ENCODE data around the gene GSK3A. TPM values are rescaled to one million over a fixed set of nuclear protein-coding genes. Genes with fewer than 3 reads are reported as not detected.

GSK3A gene
- total RNA-seq, 1 experiment from 2014 or later = 58.8 TPM

- no TSS peak for BruUV-seq (replicated peaks)
- peaks cover 19% of the 10 kb centered on the region for H3K4me1 Mint-ChIP-seq (ENCODE audit: low read depth, unreplicated experiment)
- H3K36me3 Mint-ChIP-seq (ENCODE audit: insufficient read depth, unreplicated experiment) = peaks cover 69% of the 10 kb centered on the region
Observed at GRCh38 chr19:42289556-42290041, 47.2 kb upstream of the GSK3A start.

GRCh38 chr19:42288881-42289555, 46.6 kb upstream of the GSK3A start:
- Mint-ChIP-seq H3K4me3 (ENCODE audit: low read depth, unreplicated experiment) (no peak overlapping the region), H3K27me3 (ENCODE audit: unreplicated experiment) (no peaks in the 10 kb centered on the region), H3K4me1 (ENCODE audit: low read depth, unreplicated experiment) (peaks cover 22% of the 10 kb centered on the region), H3K27ac (ENCODE audit: unreplicated experiment) (no peak overlapping the region), H3K9me3 (ENCODE audit: low read depth, unreplicated experiment) (no peaks in the 10 kb centered on the region), H3K36me3 (ENCODE audit: insufficient read depth, unreplicated experiment) (peaks cover 66% of the 10 kb centered on the region)
- intact Hi-C loops (cut with micrococcal nuclease; ENCODE audit: unreplicated experiment) = loop anchor here (10.0 kb wide), 1 partner anchor 164 kb away; no protein-coding TSS in a partner anchor
- CTCF ChIA-PET = no interaction called here
- BruUV-seq (replicated peaks) = no TSS peak
- no peak for DNase-seq
- no peak for TF ChIP-seq CTCF (IDR thresholded peaks at IDR 0.05; ENCODE audit: unreplicated experiment)

More at GRCh38 chr19:42289556-42290041, 47.2 kb upstream of the GSK3A start:
- Mint-ChIP-seq H3K4me3 (ENCODE audit: low read depth, unreplicated experiment) (no peak overlapping the region), H3K9me3 (ENCODE audit: low read depth, unreplicated experiment) (no peaks in the 10 kb centered on the region), H3K27me3 (ENCODE audit: unreplicated experiment) (no peaks in the 10 kb centered on the region), H3K27ac (ENCODE audit: unreplicated experiment) (no peak overlapping the region)
- CTCF ChIA-PET = no interaction called here
- no peak for DNase-seq
- intact Hi-C loops (cut with micrococcal nuclease; ENCODE audit: unreplicated experiment) = loop anchor here (10.0 kb wide), 1 partner anchor 165 kb away; no protein-coding TSS in a partner anchor
- no peak for TF ChIP-seq CTCF (IDR thresholded peaks at IDR 0.05; ENCODE audit: unreplicated experiment)

GRCh38 chr19:42288387-42288786, 46.0 kb upstream of the GSK3A start:
- Mint-ChIP-seq H3K9me3 (ENCODE audit: low read depth, unreplicated experiment) (no peaks in the 10 kb centered on the region), H3K27ac (ENCODE audit: unreplicated experiment) (no peak overlapping the region), H3K36me3 (ENCODE audit: insufficient read depth, unreplicated experiment) (peaks cover 60% of the 10 kb centered on the region), H3K27me3 (ENCODE audit: unreplicated experiment) (no peaks in the 10 kb centered on the region), H3K4me1 (ENCODE audit: low read depth, unreplicated experiment) (peaks cover 22% of the 10 kb centered on the region), H3K4me3 (ENCODE audit: low read depth, unreplicated experiment) (no peak overlapping the region)
- TF ChIP-seq CTCF (IDR thresholded peaks at IDR 0.05; ENCODE audit: unreplicated experiment) = no peak
- CTCF ChIA-PET = interaction anchor here (0.5 kb wide), 1 partner anchor 77 kb away, joined by 3 read pairs; no protein-coding TSS in a partner anchor
- DNase-seq = no peak
- intact Hi-C loops (cut with micrococcal nuclease; ENCODE audit: unreplicated experiment) = loop anchor here (10.0 kb wide), 1 partner anchor 164 kb away; no protein-coding TSS in a partner anchor
- BruUV-seq (replicated peaks) = no TSS peak

- Mint-ChIP-seq H3K27me3 (ENCODE audit: unreplicated experiment) (no peaks in the 10 kb centered on the region), H3K4me1 (ENCODE audit: low read depth, unreplicated experiment) (peaks cover 22% of the 10 kb centered on the region)
- CTCF ChIA-PET = no interaction called here
Observed at GRCh38 chr19:42287827-42288107, 45.4 kb upstream of the GSK3A start.

More at GRCh38 chr19:42287827-42288107, 45.4 kb upstream of the GSK3A start:
- no TSS peak for BruUV-seq (replicated peaks)
- no peaks in the 10 kb centered on the region for H3K9me3 Mint-ChIP-seq (ENCODE audit: low read depth, unreplicated experiment)
- intact Hi-C loops (cut with micrococcal nuclease; ENCODE audit: unreplicated experiment) = loop anchor here (10.0 kb wide), 1 partner anchor 163 kb away; no protein-coding TSS in a partner anchor
- no peak overlapping the region for H3K27ac Mint-ChIP-seq (ENCODE audit: unreplicated experiment)
- no peak for TF ChIP-seq CTCF (IDR thresholded peaks at IDR 0.05; ENCODE audit: unreplicated experiment)
- H3K4me3 Mint-ChIP-seq (ENCODE audit: low read depth, unreplicated experiment) = no peak overlapping the region
- peaks cover 57% of the 10 kb centered on the region for H3K36me3 Mint-ChIP-seq (ENCODE audit: insufficient read depth, unreplicated experiment)
- no peak for DNase-seq

Data from Calu3 (cell line).